ENCODE measurements around the gene CCDC149.

GRCh38 chr4:24956091-24956490 lies 43.2 kb upstream of the CCDC149 start:
- no peak for TF ChIP-seq CTCF (IDR thresholded peaks at IDR 0.05; ENCODE audit: insufficient read depth, low read depth, low read length)
- TF ChIP-seq EZH2 (IDR thresholded peaks at IDR 0.05; ENCODE audit: insufficient read depth, low read length), result no peak

All from astrocyte (in vitro differentiated cells and primary cell).